SK-N-SH treated with all-trans-retinoic acid at 6 μM for 48 hours (cell line): Measurements from ENCODE around the gene PDZD2.

ENCODE experiments used
- ARNTL ChIP-seq: fragments of 450-650 bp; formaldehyde crosslinking; IDR thresholded peaks from 2 replicates; pipeline ENCODE4 v1.5.0; 2020; ENCODE audit warnings: low read depth, mild to moderate bottlenecking, moderate library complexity, borderline replicate concordance
- CSDC2 ChIP-seq: fragments of 250-450 bp; sonication (Bioruptor Pico); IDR thresholded peaks from 2 replicates; pipeline ENCODE4 v1.5.0; 2020; ENCODE audit warnings: mild to moderate bottlenecking, moderate library complexity
- RARB ChIP-seq: fragments of 250-450 bp; sonication (Bioruptor Pico); IDR thresholded peaks from 2 replicates; pipeline ENCODE4 v1.8.0; 2021; ENCODE audit warnings: mild to moderate bottlenecking, moderate library complexity
- ZC3H10 ChIP-seq: fragments of 250-450 bp; sonication (Bioruptor Pico); IDR thresholded peaks from 2 replicates; pipeline ENCODE4 v1.5.1; 2021; ENCODE audit warnings: mild to moderate bottlenecking, moderate library complexity
- ZFP30 ChIP-seq: fragments of 450-650 bp; formaldehyde crosslinking; IDR thresholded peaks from 2 replicates; pipeline ENCODE4 v1.5.0; 2022; ENCODE audit warnings: mild to moderate bottlenecking, moderate library complexity
- ZNF70 ChIP-seq: fragments of 450-650 bp; formaldehyde crosslinking; IDR thresholded peaks from 2 replicates; pipeline ENCODE4 v1.5.0; 2020; ENCODE audit warnings: mild to moderate bottlenecking, moderate library complexity
- TF ChIP-seq, protein P1 (sequence below): fragments of 250-450 bp; sonication (Bioruptor Pico); IDR thresholded peaks from 2 replicates; pipeline ENCODE4 v1.8.0; 2021; ENCODE audit warnings: low read depth, mild to moderate bottlenecking, moderate library complexity, borderline replicate concordance

- TF ChIP-seq ARNTL (CRISPR knock-in tag) (no peak), ZC3H10 (no peak), ZFP30 (CRISPR knock-in tag) (no peak), ZNF70 (CRISPR knock-in tag) (no peak), CSDC2 (CRISPR knock-in tag) (no peak), RARB (CRISPR knock-in tag) (no peak)
- TF ChIP-seq, protein P1, sequence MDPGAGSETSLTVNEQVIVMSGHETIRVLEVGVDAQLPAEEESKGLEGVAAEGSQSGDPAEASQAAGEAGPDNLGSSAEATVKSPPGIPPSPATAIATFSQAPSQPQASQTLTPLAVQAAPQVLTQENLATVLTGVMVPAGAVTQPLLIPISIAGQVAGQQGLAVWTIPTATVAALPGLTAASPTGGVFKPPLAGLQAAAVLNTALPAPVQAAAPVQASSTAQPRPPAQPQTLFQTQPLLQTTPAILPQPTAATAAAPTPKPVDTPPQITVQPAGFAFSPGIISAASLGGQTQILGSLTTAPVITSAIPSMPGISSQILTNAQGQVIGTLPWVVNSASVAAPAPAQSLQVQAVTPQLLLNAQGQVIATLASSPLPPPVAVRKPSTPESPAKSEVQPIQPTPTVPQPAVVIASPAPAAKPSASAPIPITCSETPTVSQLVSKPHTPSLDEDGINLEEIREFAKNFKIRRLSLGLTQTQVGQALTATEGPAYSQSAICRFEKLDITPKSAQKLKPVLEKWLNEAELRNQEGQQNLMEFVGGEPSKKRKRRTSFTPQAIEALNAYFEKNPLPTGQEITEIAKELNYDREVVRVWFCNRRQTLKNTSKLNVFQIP, result no peak
Observed at GRCh38 chr5:31909073-31909472, 270.1 kb downstream of the PDZD2 start.
